GM19239 (cell line): ENCODE results near the gene ZNF786.
"Not testable (repeated sequence)": the region's sequence is repeated elsewhere in the genome, so short reads cannot be mapped to it uniquely, and the experiment has no call there.

Source experiments
- DNase-seq: peaks from one replicate; pipeline ENCODE4 v3.0.0; 2011; ENCODE audit warnings: low spot score; ENCODE audit not compliant: insufficient read length
- FAIRE-seq: peaks from 2 replicates; lab custom pipeline; 2011; peaks lifted over from hg19 to GRCh38; lab: Jason Lieb, UNC

The ZNF786 gene

DNA sequence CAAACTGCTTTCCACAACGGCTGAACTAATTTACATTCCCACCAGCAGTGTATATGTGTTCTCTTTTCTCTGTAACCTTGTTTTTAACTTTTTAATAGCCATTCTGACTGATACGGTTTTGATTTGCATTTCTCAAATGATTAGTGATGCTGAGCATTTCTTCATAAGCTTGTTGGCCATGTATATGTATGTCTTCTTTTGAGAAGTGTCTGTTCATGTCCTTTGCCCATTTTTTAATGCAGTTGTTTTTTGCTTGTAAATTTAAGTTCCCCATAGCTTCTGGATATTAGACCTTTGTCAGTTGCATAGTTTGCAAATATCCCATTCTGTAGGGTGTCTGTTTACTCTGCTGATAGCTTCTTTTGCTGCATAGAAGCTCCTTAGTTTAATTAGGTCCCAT is 6.1 kb downstream of the ZNF786 start:
- no peak for FAIRE-seq
- no peak for DNase-seq

DNA sequence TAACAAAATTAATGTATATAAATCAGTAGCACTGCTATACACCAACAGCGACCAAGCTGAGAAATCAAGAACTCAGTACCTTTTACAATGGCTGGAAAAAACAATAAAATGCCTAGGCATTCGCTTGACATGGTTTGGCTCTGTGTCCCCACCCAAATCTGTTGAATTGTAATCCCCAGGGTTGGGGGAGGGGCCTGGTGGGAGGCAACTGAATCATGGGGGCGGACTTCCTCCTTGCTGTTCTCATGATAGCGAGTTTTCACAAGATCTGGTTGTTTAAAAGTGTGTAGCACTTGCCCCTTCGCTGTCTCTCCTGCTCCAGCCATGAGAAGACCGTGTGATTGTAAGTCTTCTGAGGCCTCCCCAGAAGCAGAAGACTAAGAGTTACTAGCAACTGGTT is 8.6 kb downstream of the ZNF786 start:
- FAIRE-seq = no peak

DNA sequence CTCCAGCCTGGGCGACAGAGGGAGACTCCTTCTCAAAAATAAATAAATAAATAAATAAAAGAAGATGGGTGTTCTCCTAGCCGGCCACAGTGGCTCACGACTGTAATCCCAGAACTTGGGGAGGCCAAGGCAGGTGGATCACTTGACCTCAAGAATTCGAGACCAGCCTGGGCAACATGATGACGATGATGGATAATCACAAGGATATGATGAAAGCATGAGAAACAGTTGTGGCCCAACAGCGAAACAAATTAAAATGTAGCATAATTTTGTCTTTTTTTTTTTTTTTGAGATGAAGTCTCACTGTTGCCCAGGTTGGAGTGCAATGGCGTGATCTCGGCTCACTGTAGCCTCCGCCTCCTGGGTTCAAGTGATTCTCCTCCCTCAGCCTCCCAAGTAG is 12.9 kb downstream of the ZNF786 start:
- FAIRE-seq (no peak), DNase-seq (no peak)

More for the DNA sequence above, 8.6 kb downstream of the ZNF786 start:
- DNase-seq = no peak

DNA sequence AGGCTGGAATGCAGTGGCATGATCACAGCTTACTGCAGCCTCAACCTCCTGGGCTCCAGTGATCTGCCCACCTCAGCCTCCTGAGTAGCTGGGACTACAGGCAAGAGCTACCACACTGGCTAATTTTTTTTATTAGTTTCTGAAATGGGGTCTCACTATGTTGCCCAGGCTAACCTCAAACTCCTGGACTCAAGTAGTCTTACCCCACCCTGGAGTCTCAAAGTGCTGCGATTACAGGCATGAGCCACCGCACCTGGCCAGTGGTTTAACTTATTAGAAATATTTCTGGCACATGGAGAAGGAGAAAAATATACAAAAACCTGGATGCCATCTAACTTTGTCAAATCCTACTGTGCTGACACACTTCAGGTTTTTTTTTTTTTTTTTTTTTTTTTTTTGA is 15.2 kb downstream of the ZNF786 start:
- FAIRE-seq (no peak), DNase-seq (no peak)

DNA sequence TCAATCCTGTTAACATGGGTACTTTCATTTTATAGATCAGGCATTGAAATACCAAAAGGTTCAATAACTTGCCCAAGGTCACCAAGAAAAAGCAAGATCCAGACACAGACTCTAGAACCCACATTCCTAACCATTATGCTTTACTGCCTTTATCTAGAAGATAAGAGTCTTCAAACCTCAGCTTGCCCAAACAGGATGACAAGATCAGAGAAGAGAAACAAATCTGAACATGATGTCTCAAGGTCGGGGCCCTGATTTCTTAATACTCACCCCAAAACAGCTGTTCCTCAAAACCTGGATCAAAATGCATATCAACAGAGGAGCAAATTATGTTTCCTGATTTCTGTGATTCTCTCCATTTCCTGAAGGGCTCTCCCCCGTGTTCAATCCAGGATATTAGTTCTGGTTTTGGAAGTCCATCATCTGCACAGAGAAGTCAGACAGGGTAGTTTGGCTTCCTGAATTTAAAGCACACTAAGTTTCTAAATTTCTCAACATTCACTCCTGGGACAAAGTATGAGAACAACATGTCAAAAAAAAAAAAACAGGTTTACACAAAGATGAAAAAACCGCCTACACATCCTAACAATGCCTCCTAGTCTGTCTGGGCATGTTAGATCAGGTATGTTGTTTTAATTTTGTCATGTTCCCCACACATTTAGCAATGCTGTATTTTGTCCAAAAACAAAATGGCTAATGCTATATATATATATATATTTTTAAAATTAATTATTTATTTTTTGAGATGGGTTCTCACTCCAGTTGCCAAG is 16.2 kb downstream of the ZNF786 start:
- DNase-seq = no peak
- no peak for FAIRE-seq

DNA sequence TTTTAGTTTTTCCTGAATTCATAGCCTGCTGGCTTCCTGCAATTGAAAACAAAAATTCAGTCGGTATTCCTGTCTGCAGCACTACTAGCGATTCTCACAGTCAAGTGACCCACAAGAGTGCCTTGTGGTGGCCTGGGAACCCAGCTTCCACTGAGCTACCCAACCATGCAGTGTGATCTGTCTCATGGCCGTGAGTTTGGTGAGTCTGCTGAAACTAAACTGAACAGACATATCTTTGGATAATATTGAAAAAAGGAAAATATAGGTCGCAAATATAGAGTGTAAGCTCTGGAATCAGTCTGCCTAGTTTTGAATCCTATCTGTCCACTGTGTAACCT is 18.1 kb downstream of the ZNF786 start:
- DNase-seq (no peak), FAIRE-seq (no peak)

DNA sequence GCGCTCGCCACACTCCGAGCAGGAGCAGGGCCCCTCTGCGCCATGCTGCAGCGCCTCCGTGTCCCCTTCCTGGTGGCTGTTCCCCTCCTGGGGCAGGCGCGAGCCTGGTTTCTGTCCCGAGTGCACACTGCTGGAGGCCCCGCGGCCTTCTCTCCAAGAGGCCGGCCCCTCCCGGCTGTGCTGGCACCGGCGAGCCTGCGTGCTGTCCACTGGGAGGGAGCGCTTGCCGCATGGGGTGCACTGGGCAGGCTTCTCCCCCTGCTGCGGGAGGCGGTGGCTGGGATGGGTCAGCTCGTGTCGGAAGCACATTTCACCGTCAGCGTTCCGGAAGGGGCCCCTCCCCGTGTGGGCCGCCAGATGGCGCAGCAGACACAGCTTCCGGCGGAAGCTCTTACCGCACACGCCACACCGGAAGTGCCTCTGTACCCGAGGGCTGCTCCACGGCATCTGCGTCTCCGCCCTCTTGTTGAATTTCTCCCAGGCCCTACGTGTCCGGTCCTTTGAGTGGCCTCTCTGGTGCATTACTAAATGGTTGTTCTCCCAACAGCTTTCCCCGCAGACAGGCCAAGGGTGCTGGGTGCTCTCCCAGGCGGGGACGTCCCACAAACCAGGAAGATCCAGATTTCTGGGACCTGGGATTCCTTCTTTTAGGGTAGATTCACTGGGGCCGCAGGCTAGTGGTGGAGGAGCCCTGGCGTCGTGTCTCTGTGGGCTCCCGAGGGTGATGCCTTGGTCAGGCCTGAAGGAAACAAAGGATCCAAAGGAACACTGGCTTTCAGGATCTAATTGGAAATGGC is 18.7 kb downstream of the ZNF786 start:
- FAIRE-seq = no peak
- DNase-seq = no peak

DNA sequence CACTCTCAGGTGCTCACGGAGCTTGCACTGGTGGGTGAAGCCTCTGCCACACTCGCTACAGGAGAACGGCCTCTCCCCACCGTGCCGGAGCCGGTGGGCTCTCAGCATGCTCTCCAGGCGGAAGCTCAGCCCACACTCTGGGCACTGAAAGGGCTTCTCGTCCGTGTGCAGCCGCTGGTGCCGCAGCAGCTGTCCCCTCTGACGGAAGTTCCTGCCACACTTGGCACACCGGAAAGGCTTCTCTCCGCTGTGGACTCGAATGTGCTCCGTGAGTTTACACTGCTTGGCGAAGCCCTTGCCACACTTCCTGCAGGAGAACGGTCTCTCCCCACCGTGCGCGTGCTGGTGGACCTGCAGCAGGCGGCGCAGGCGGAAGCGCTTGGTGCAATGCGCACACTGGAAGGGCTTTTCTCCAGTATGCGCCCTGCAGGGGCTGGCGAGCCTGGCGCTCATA is 19.3 kb downstream of the ZNF786 start:
- DNase-seq (no peak), FAIRE-seq (no peak)

DNA sequence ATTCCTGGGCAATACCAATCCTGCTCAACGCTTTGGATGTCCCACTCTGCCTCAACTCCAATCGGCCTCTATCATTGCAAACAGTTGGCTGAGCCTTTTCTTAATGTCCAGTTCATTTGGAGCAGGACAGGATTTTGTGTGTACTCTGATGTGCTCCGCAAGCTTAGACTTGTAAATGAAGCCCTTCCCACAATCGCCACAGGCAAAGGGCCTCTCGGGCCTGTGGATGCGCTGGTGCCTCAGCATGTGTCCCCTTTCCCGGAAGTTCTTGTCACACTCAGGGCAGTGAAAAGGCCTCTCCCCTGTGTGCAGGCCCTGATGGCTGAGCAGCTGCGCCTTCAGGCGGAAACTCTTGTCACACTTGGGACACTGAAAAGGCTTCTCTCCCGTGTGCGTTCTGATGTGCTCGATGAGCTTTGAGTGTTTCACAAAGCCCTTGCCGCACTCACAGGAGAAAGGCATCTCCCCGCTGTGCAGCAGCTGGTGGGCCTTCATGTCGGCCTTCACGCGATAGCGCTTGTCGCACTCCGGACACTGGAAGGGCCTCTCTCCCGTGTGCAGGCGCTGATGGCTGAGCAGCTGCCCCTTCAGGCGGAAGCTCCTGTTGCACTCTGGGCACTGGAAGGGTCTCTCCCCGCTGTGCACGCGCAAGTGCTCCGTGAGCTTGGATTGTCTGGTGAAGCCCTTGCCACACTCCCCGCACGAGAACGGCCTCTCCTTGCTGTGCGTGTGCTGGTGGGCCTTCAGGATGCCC is 20.0 kb downstream of the ZNF786 start:
- DNase-seq = no peak
- no peak for FAIRE-seq

DNA sequence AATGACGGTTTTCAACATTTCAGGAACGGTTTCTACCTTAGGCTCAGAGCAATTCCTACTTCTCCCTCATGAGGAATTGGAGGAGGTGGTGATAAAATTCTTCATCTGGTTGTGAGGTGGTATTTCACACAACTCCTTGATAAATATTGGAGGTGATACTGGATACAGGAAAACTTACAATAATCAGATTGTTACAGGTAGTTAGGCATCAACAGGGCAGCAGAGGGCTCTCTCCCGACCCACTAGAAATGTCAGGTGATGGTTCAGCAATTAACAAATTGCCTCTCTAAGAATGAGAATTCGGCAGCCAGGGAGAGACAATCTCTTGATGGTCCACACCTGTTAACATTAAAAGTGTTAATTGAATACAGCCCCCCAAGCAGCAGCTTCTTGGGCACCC is 22.6 kb downstream of the ZNF786 start:
- DNase-seq = no peak
- no peak for FAIRE-seq

DNA sequence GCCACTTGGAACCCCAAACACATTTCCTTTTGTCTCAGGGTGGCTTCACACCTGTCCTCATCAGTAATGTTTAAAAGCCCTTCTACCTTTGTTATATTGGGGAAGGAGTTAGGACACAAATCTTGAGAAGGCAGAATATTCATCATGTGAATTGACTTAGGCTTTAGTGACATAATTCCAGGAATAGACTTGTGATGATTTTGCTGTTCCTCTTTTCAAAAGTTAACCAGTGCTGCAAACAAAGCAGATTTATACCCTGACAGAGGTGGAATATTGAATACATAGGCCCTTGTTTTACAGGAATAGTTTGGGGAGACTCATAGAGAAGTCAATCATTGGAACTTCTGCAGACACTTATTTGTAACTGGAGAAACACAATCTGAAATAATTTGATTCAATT is 27.0 kb downstream of the ZNF786 start:
- no peak for FAIRE-seq
- DNase-seq = no peak

DNA sequence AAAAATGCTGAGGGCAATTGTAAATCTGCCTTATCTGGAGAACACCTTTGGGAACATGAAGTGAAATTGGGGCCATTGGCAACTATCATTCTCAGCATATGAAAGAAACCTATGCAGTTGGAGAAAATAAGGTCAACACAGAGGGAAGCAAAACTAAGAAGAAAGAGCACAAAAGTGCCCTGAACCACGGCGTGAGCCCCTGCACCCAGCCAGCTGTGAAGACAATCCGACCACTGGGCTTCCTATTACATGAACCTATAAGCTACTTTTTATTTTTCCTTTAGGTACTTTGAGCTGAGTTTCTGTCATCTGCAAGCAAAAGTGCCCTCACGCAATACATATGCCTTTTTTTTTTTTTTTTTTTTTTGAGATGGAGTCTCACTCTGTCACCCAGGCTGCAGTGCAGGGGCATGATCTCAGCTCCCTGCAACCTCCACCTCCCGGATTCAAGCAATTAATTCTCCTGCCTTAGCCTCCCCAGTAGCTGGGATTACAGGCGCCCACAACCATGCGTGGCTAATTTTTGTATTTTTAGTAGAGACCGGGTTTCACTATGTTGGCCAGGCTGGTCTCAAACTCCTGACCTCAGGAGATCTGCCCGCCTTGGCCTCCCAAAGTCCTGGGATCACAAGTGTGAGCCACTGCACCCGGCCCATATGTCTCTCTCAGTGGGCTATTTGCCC is 28.2 kb downstream of the ZNF786 start:
- FAIRE-seq, DNase-seq: not testable (repeated sequence)

DNA sequence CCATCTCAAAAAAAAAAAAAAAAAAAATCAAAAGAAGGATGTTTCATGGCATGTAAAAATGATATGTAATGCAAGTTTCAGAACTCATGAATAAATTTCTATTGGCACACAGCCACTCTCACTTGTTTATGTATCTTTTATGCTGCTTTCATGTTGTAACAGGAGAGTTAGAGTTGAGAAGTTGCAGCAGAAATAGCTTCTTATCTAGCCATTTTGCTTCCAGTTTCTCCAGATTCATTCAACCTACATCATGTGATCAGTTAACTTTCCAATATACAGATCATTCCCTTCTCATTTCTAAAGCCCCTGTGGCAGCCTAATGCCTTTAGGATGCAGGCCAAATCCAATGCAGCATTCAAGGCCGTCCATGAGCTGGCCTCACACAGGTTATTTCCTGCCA is 30.4 kb downstream of the ZNF786 start:
- FAIRE-seq (no peak), DNase-seq (no peak)

DNA sequence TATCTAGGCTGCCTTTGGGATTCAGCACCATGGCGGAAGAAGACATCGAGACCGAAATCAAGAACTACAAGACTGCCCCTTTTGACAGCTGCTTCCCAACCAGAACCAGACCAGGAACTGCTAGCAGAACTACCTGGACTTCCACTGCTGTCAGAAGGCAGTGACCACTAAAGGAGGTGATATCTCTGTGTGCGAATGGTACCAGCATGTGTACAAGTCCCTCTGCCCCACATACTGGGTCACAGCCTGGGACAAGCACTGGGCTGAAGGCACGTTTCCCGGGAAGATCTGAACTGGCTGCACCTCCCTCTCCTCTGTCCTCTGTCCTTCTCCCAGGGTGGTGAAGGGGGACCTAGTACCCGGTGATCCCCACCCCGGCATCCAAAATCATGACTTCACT is 36.6 kb downstream of the ZNF786 start:
- DNase-seq (no peak), FAIRE-seq (no peak)

DNA sequence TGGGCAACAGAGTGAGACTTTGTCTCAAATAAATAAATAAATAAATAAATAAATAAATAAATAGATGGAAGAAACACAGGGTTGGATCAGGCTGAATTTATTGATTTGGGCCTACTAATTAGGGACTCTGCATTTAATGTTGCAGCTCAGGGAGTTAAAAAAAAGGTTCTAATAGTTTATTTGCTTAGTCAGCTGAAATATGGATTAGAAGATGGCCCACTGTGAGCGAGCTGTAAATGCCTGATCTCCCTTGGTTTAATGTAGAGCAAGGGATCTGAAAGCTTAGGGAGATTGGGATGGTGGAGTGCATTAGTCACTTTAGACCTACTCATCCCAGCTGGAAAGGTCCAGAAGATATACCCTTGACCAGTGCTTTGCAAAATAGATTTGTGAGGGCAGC is 37.1 kb downstream of the ZNF786 start:
- FAIRE-seq (no peak), DNase-seq (no peak)

DNA sequence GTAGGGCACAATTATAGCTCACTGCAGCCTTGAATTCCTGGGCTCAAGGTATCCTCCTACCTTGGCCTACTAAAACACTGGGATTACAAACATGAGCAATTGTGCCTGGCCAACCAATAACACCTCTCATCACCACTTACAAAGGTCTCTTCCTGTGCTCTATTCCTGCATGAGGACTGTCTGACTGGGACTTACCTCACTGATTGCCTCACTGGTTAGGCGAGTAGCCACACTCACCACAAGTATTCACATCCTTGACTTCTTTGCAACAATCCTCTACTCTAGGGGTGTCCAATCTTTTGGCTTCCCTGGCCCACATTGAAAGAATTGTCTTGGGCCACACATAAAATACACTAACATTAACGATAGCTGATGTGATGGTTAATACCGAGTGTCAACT is 39.6 kb downstream of the ZNF786 start:
- no peak for FAIRE-seq
- no peak for DNase-seq

DNA sequence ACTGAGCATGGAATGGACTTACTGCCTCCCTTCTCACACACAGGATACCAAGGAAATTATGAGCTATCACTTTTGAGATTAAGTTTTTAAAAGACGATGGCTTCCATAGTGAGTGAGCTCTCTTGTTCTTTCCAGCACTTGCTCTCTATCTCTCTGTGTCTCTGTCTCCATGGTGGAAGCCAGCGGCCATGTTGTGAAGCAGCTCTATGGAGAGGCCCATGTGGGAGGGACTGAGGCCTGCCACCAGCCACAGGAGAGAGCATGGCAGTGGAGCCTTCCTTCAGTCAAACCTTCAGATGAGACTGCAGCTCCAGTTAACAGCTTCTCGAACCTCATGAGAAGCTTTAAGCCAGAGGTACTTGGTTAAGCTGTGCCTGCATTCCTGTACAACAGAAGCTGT is 41.7 kb downstream of the ZNF786 start:
- FAIRE-seq (no peak), DNase-seq (no peak)

DNA sequence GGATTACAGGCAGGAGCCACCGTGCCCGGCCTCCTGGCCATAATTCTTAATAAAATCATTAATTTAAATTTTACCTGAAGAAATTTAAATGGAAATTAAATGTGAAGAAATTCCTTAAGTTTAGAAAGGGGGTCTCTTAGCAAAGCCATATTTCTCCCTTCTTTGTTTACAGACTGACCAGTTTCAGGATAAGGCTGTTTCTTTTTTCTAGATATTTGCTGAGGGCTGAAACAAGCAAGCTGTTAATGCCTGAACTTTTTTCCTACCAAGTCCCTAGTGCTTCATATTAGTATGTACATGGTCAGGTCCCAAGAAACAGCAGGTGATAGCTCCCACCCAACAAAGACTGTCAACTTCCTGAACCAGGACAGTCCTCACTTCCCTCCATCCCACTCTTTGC is 44.1 kb downstream of the ZNF786 start:
- FAIRE-seq (no peak), DNase-seq (no peak)

DNA sequence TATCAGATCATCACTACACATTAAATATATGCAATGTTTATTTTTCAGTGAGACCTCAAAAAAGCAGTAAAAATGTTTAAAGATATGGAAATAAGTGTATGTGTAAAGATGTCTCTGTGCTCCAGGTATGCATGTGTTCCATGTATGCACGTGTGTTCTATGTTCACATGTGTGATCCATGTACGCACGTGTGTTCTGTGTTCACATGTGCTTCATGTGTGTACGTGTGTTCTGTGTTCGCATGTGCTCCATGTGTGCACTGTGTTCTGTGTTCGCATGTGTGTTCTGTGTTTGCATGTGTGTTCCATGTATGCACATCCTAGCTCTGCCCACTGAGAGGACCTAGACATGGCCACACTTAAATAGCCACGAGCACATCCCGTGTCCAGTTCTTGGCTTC is 46.6 kb downstream of the ZNF786 start:
- FAIRE-seq (no peak), DNase-seq (no peak)

DNA sequence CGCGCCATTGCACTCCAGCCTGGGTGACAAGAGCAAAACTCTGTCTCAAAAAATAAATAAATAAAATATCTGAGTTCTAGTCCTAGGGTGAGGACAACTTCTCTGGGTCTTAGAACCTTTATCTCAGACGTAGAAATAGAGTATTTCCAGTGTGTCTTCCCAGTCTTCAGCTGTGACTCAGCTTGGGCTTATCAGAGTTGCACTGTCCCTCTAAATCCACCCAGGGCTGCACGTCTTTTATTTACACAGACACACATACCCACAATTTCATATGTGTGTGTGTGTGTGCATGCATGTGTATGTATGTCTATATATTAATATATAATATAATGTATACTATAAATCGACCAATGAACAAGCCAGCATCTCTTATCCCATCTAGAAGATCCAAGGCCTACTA is 49.2 kb downstream of the ZNF786 start:
- FAIRE-seq = no peak

More for the DNA sequence above, 49.2 kb downstream of the ZNF786 start:
- no peak for DNase-seq
